Measurements from ENCODE around the gene RBCK1. TPM values are rescaled to one million over a fixed set of nuclear protein-coding genes. Genes with fewer than 3 reads are reported as not detected.

The RBCK1 gene
- total and polyA plus RNA-seq, 10 donors: 78.6 to 152 (median 102) TPM

- TF ChIP-seq POLR2AphosphoS5 (IDR thresholded peaks at IDR 0.05) (no peak), POLR2A (IDR thresholded peaks at IDR 0.05) (no peak), CTCF (IDR thresholded peaks at IDR 0.05 in 8 of 11, conservative IDR thresholded peaks at IDR 0.05 in 3 of 11) (no peak)
- Histone ChIP-seq H3K27ac (no peak overlapping the region), H3K4me3 (no peak overlapping the region), H3K9me3 (no peaks in the 10 kb centered on the region), H3K4me1 (peaks cover 3 to 38% (median 12%) of the 10 kb centered on the region in 6 donors), H3K36me3 (no peaks in the 10 kb centered on the region), H3K27me3 (replicated peaks in 1 of 7) (no peaks in the 10 kb centered on the region)
- 86 to 92% (median 88%) methylated on average over 5 of the region's 5 CpGs for WGBS, 5 donors
- no peak for DNase-seq
- intact Hi-C loops (cut with DNase I; ENCODE audit: low total_unique reads): no loop called here
Measured at GRCh38 chr20:378961-379336, 29.1 kb upstream of the RBCK1 start.

GRCh38 chr20:380763-381580, 27.1 kb upstream of the RBCK1 start:
- peak; percentile 93 for DNase-seq
- H3K9me3 ChIP-seq: no peaks in the 10 kb centered on the region
- TF ChIP-seq POLR2AphosphoS5 (IDR thresholded peaks at IDR 0.05) (peak; percentile 46 to 79 (median 66)), CTCF (IDR thresholded peaks at IDR 0.05 in 8 of 11, conservative IDR thresholded peaks at IDR 0.05 in 3 of 11) (no peak)
- H3K4me3 ChIP-seq: peak overlapping the region; percentile 68 to 92 (median 86)
- 0 to 2% (median 0%) methylated on average over 31 to 93 of the region's 93 CpGs for WGBS, 5 donors
- H3K36me3 ChIP-seq: peaks cover 0 to 10% (median 0%) of the 10 kb centered on the region in 6 donors
- intact Hi-C loops (cut with DNase I; ENCODE audit: low total_unique reads): no loop called here
- no peaks in the 10 kb centered on the region for H3K27me3 ChIP-seq (replicated peaks in 1 of 7)
- H3K27ac ChIP-seq: peak overlapping the region; percentile 64 to 92 (median 86)
- peaks cover 3 to 40% (median 17%) of the 10 kb centered on the region in 6 donors for H3K4me1 ChIP-seq

- Histone ChIP-seq H3K27me3 (replicated peaks in 1 of 7) (no peaks in the 10 kb centered on the region), H3K27ac (peak overlapping the region; percentile 64 to 92 (median 86)), H3K36me3 (peaks cover 0 to 17% (median 0%) of the 10 kb centered on the region in 6 donors), H3K9me3 (no peaks in the 10 kb centered on the region), H3K4me1 (peaks cover 3 to 40% (median 17%) of the 10 kb centered on the region in 6 donors), H3K4me3 (peak overlapping the region; percentile 68 to 92 (median 86))
- intact Hi-C loops (cut with DNase I; ENCODE audit: low total_unique reads): no loop called here
- WGBS, 5 donors: 0 to 1% (median 1%) methylated on average over 1 to 49 of the region's 49 CpGs
- TF ChIP-seq POLR2AphosphoS5 (IDR thresholded peaks at IDR 0.05): peak; percentile 50 to 79 (median 75)
- TF ChIP-seq CTCF (IDR thresholded peaks at IDR 0.05 in 8 of 11, conservative IDR thresholded peaks at IDR 0.05 in 3 of 11): peak in 1 of 11 experiments; percentile 13
- peak in 1 of 3 donors; percentile 23 for TF ChIP-seq POLR2A (IDR thresholded peaks at IDR 0.05)
- peak; percentile 96 for DNase-seq
Measured at GRCh38 chr20:381581-382290, 26.4 kb upstream of the RBCK1 start.
